Effector memory CD4-positive, alpha-beta T cell (primary cell): Measurements from ENCODE around the gene JOSD2.
A peak's percentile ranks its signal among the peaks of the same experiment; 100 is the strongest.

Experiments
- DNase-seq, 3 donors: peaks; one replicate each; pipeline ENCODE4 v3.0.0-alpha.2; 2020
- H3K27ac ChIP-seq: 2 replicates; pipeline ENCODE4 v1.7.0; 2013; ENCODE audit warnings: mild to moderate bottlenecking, low read length, moderate library complexity; ENCODE audit not compliant: insufficient read depth, poor library complexity, severe bottlenecking
- H3K27me3 ChIP-seq: replicated peaks from 2 replicates; pipeline ENCODE4 v1.7.0; 2013; ENCODE audit warnings: mild to moderate bottlenecking, low read length; ENCODE audit not compliant: insufficient read depth, control insufficient read depth, poor library complexity, severe bottlenecking
- H3K36me3 ChIP-seq: 2 replicates; pipeline ENCODE4 v1.7.0; 2013; ENCODE audit warnings: mild to moderate bottlenecking, low read length, moderate library complexity; ENCODE audit not compliant: control insufficient read depth, insufficient read depth
- H3K4me1 ChIP-seq: 2 replicates; pipeline ENCODE4 v1.7.0; 2013; ENCODE audit warnings: low read length, mild to moderate bottlenecking; ENCODE audit not compliant: control insufficient read depth, insufficient read depth, poor library complexity, severe bottlenecking
- H3K4me3 ChIP-seq: 2 replicates; pipeline ENCODE4 v1.7.0; 2013; ENCODE audit warnings: low read length, low read depth, mild to moderate bottlenecking; ENCODE audit not compliant: insufficient read depth, poor library complexity, severe bottlenecking
- H3K9me3 ChIP-seq: 2 replicates; pipeline ENCODE4 v1.7.0; 2013; ENCODE audit warnings: mild to moderate bottlenecking, low read length, moderate library complexity; ENCODE audit not compliant: control insufficient read depth

Gene JOSD2

GRCh38 chr19:50462970-50463369, 48.0 kb downstream of the JOSD2 start:
- Histone ChIP-seq H3K36me3 (no peaks in the 10 kb centered on the region), H3K27ac (no peak overlapping the region), H3K27me3 (peaks cover 6% of the 10 kb centered on the region), H3K4me3 (no peak overlapping the region), H3K9me3 (no peaks in the 10 kb centered on the region), H3K4me1 (no peaks in the 10 kb centered on the region)
- no peak for DNase-seq

- Histone ChIP-seq H3K4me1 (no peaks in the 10 kb centered on the region), H3K36me3 (no peaks in the 10 kb centered on the region), H3K9me3 (no peaks in the 10 kb centered on the region), H3K27ac (no peak overlapping the region), H3K4me3 (no peak overlapping the region), H3K27me3 (peaks cover 6% of the 10 kb centered on the region)
- DNase-seq, result peak in 2 of 3 donors; percentile 19 to 26
Measured at GRCh38 chr19:50461066-50461875, 49.7 kb downstream of the JOSD2 start.

GRCh38 chr19:50460161-50460765, 50.7 kb downstream of the JOSD2 start:
- Histone ChIP-seq H3K4me1 (no peaks in the 10 kb centered on the region), H3K4me3 (no peak overlapping the region), H3K27me3 (peaks cover 6% of the 10 kb centered on the region), H3K9me3 (no peaks in the 10 kb centered on the region), H3K27ac (no peak overlapping the region), H3K36me3 (no peaks in the 10 kb centered on the region)
- DNase-seq, result no peak

- DNase-seq, result no peak
- no peaks in the 10 kb centered on the region for H3K9me3 ChIP-seq
- no peak overlapping the region for H3K27ac ChIP-seq
- H3K4me3 ChIP-seq, result no peak overlapping the region
- H3K27me3 ChIP-seq, result peaks cover 6% of the 10 kb centered on the region
- no peaks in the 10 kb centered on the region for H3K36me3 ChIP-seq
- no peaks in the 10 kb centered on the region for H3K4me1 ChIP-seq
Measured at GRCh38 chr19:50459638-50460037, 51.4 kb downstream of the JOSD2 start.

GRCh38 chr19:50459067-50459456, 51.9 kb downstream of the JOSD2 start:
- no peak overlapping the region for H3K4me3 ChIP-seq
- H3K27ac ChIP-seq, result no peak overlapping the region
- no peak for DNase-seq
- peaks cover 6% of the 10 kb centered on the region for H3K27me3 ChIP-seq
- H3K4me1 ChIP-seq, result no peaks in the 10 kb centered on the region
- H3K9me3 ChIP-seq, result no peaks in the 10 kb centered on the region
- H3K36me3 ChIP-seq, result no peaks in the 10 kb centered on the region

- H3K36me3 ChIP-seq, result no peaks in the 10 kb centered on the region
- no peaks in the 10 kb centered on the region for H3K4me1 ChIP-seq
- H3K4me3 ChIP-seq, result no peak overlapping the region
- H3K9me3 ChIP-seq, result no peaks in the 10 kb centered on the region
- H3K27me3 ChIP-seq, result peaks cover 6% of the 10 kb centered on the region
- H3K27ac ChIP-seq, result no peak overlapping the region
- no peak for DNase-seq
Measured at GRCh38 chr19:50458396-50459066, 52.5 kb downstream of the JOSD2 start.

- no peaks in the 10 kb centered on the region for H3K4me1 ChIP-seq
- H3K27me3 ChIP-seq, result peaks cover 6% of the 10 kb centered on the region
- DNase-seq, result no peak
Measured at GRCh38 chr19:50457300-50457699, 53.7 kb downstream of the JOSD2 start.

More at GRCh38 chr19:50457300-50457699, 53.7 kb downstream of the JOSD2 start:
- Histone ChIP-seq H3K27ac (no peak overlapping the region), H3K9me3 (no peaks in the 10 kb centered on the region), H3K36me3 (no peaks in the 10 kb centered on the region), H3K4me3 (no peak overlapping the region)
